Neural progenitor cell (in vitro differentiated cells): ENCODE measurements around the gene SLCO3A1. TPM values are rescaled to one million over a fixed set of nuclear protein-coding genes. Genes with fewer than 3 reads are reported as not detected.

ENCODE experiments used
- DNase-seq: peaks from one replicate; pipeline ENCODE4 v3.0.0-alpha.2; 2016; ENCODE audit warnings: low spot score
- H2AFZ ChIP-seq: fragments of 200-600 bp; sonication (generic); replicated peaks from 2 replicates; pipeline ENCODE4 v1.6.1; 2016; ENCODE audit warnings: antibody characterized with exemption
- H3F3A ChIP-seq: fragments of 200-600 bp; sonication (generic); 2 replicates; pipeline ENCODE4 v1.6.1; 2016; ENCODE audit warnings: antibody characterized with exemption, low read depth
- H3K27ac ChIP-seq: fragments of 200-600 bp; sonication (generic); 2 replicates; pipeline ENCODE4 v1.5.1; 2016; ENCODE audit warnings: mild to moderate bottlenecking
- H3K27me3 ChIP-seq: fragments of 200-600 bp; sonication (generic); 2 replicates; pipeline ENCODE4 v1.6.1; 2016; ENCODE audit warnings: mild to moderate bottlenecking, moderate library complexity
- H3K36me3 ChIP-seq: fragments of 200-600 bp; sonication (generic); 2 replicates; pipeline ENCODE4 v1.5.1; 2016
- H3K4me1 ChIP-seq: fragments of 200-600 bp; sonication (generic); 2 replicates; pipeline ENCODE4 v1.6.1; 2016; ENCODE audit warnings: mixed run types
- H3K4me2 ChIP-seq: fragments of 200-600 bp; sonication (generic); 2 replicates; pipeline ENCODE4 v1.6.1; 2016
- H3K4me3 ChIP-seq: fragments of 200-600 bp; sonication (generic); 2 replicates; pipeline ENCODE4 v1.5.1; 2016
- H3K79me2 ChIP-seq: fragments of 200-600 bp; sonication (generic); 2 replicates; pipeline ENCODE4 v1.6.1; 2016; ENCODE audit warnings: low read depth
- H3K9ac ChIP-seq: fragments of 200-600 bp; sonication (generic); 2 replicates; pipeline ENCODE4 v1.6.1; 2016
- H3K9me3 ChIP-seq: fragments of 200-600 bp; sonication (generic); 2 replicates; pipeline ENCODE4 v1.5.1; 2016; ENCODE audit warnings: low read depth
- H4K20me1 ChIP-seq: fragments of 200-600 bp; sonication (generic); 2 replicates; pipeline ENCODE4 v1.6.1; 2016; ENCODE audit warnings: low read depth
- H3K27ac Mint-ChIP-seq: 3 replicates; pipeline ENCODE4 v1.8.0; 2021; ENCODE audit warnings: mixed read lengths
- H3K27me3 Mint-ChIP-seq: 2 replicates; pipeline ENCODE4 v1.8.0; 2022; ENCODE audit warnings: low read depth, mild to moderate bottlenecking, inconsistent platforms, moderate library complexity, mixed read lengths; ENCODE audit not compliant: insufficient read depth
- H3K36me3 Mint-ChIP-seq: 3 replicates; pipeline ENCODE4 v1.8.0; 2021; ENCODE audit warnings: mixed read lengths
- H3K4me1 Mint-ChIP-seq: 3 replicates; pipeline ENCODE4 v1.8.0; 2021; ENCODE audit warnings: mixed read lengths
- H3K4me3 Mint-ChIP-seq: 3 replicates; pipeline ENCODE4 v1.8.0; 2021; ENCODE audit warnings: mild to moderate bottlenecking, moderate library complexity, mixed read lengths
- H3K9me3 Mint-ChIP-seq: 3 replicates; pipeline ENCODE4 v1.8.0; 2020; ENCODE audit warnings: mixed read lengths
- EZH2 ChIP-seq: fragments of 200-600 bp; sonication (generic); IDR thresholded peaks from 2 replicates; pipeline ENCODE4 v1.6.1; 2017; ENCODE audit warnings: antibody characterized with exemption, mild to moderate bottlenecking, moderate library complexity
- EZH2phosphoT487 ChIP-seq: fragments of 200-600 bp; sonication (generic); IDR thresholded peaks from 2 replicates; pipeline ENCODE4 v1.6.1; 2017; ENCODE audit warnings: antibody characterized with exemption
- total RNA-seq: library from RNA; depleted of rRNA; stranded (reverse); fragments of >200 nt; gene quantifications from 2 replicates; pipeline ENCODE4 v1.2.3, GENCODE V29; 2015; ENCODE audit warnings: low replicate concordance
- TF ChIP-seq, protein P1 (sequence below): fragments of 200-600 bp; sonication (generic); IDR thresholded peaks from 2 replicates; pipeline ENCODE4 v1.5.1; 2017; ENCODE audit warnings: antibody characterized with exemption, mild to moderate bottlenecking

SLCO3A1 gene
- total RNA-seq, 1 donor from 2014 or later, result 6.6 TPM

DNA sequence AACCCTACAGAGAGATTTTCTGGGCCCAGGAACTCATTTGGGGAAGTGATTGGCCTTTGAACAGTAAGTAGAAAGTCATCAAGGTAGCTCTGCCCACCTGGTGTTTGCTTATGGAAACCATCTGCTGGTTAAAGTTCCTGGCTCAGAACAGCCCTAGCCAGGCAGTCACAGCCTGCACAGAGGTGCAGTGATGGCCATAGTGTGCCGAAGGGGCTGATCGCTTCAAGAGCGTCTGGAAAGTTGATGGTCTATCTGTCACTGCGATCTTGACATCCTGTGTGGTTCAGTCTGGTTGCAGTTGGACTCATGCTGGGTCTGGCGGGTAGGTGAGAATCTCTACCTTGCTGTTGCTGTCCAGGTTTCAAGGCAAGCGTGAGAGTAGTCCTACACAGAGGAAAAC lies 151.6 kb downstream of the SLCO3A1 start:
- Mint-ChIP-seq H3K9me3 (no peaks in the 10 kb centered on the region), H3K4me1 (peaks cover 15% of the 10 kb centered on the region), H3K27me3 (peaks cover 3% of the 10 kb centered on the region), H3K4me3 (no peak overlapping the region), H3K36me3 (no peaks in the 10 kb centered on the region), H3K27ac (no peak overlapping the region)
- no peaks in the 10 kb centered on the region for H3K9me3 ChIP-seq
- H3K27ac ChIP-seq, result no peak overlapping the region
- no peaks in the 10 kb centered on the region for H3K27me3 ChIP-seq
- DNase-seq, result no peak
- TF ChIP-seq, protein P1, sequence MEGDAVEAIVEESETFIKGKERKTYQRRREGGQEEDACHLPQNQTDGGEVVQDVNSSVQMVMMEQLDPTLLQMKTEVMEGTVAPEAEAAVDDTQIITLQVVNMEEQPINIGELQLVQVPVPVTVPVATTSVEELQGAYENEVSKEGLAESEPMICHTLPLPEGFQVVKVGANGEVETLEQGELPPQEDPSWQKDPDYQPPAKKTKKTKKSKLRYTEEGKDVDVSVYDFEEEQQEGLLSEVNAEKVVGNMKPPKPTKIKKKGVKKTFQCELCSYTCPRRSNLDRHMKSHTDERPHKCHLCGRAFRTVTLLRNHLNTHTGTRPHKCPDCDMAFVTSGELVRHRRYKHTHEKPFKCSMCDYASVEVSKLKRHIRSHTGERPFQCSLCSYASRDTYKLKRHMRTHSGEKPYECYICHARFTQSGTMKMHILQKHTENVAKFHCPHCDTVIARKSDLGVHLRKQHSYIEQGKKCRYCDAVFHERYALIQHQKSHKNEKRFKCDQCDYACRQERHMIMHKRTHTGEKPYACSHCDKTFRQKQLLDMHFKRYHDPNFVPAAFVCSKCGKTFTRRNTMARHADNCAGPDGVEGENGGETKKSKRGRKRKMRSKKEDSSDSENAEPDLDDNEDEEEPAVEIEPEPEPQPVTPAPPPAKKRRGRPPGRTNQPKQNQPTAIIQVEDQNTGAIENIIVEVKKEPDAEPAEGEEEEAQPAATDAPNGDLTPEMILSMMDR, result no peak
- no peak for TF ChIP-seq EZH2
- no peak for TF ChIP-seq EZH2phosphoT487
- no peaks in the 10 kb centered on the region for H4K20me1 ChIP-seq
- no peak overlapping the region for H2AFZ ChIP-seq
- H3K4me2 ChIP-seq, result no peak overlapping the region
- H3K9ac ChIP-seq, result no peak overlapping the region
- H3K79me2 ChIP-seq, result no peaks in the 10 kb centered on the region
- H3K4me1 ChIP-seq, result peaks cover 19% of the 10 kb centered on the region
- no peak overlapping the region for H3K4me3 ChIP-seq
- no peaks in the 10 kb centered on the region for H3K36me3 ChIP-seq
- H3F3A ChIP-seq, result no peaks in the 10 kb centered on the region

GRCh38 chr15:92006186-92007028 lies 152.9 kb downstream of the SLCO3A1 start:
- H3F3A ChIP-seq, result no peaks in the 10 kb centered on the region
- H3K27me3 ChIP-seq, result no peaks in the 10 kb centered on the region
- H3K36me3 Mint-ChIP-seq, result no peaks in the 10 kb centered on the region
- H3K4me3 ChIP-seq, result no peak overlapping the region
- H3K4me2 ChIP-seq, result no peak overlapping the region
- H3K36me3 ChIP-seq, result no peaks in the 10 kb centered on the region
- TF ChIP-seq EZH2 (no peak), EZH2phosphoT487 (no peak)
- TF ChIP-seq, protein P1, result no peak
- H3K27ac Mint-ChIP-seq, result no peak overlapping the region
- H3K4me1 ChIP-seq, result peaks cover 7% of the 10 kb centered on the region
- no peak overlapping the region for H3K4me3 Mint-ChIP-seq
- peaks cover 5% of the 10 kb centered on the region for H3K4me1 Mint-ChIP-seq
- no peak overlapping the region for H3K9ac ChIP-seq
- no peak overlapping the region for H2AFZ ChIP-seq
- H3K79me2 ChIP-seq, result no peaks in the 10 kb centered on the region
- no peak for DNase-seq
- H3K9me3 Mint-ChIP-seq, result no peaks in the 10 kb centered on the region
- H3K9me3 ChIP-seq, result no peaks in the 10 kb centered on the region
- no peaks in the 10 kb centered on the region for H4K20me1 ChIP-seq
- H3K27me3 Mint-ChIP-seq, result peaks cover 3% of the 10 kb centered on the region
- H3K27ac ChIP-seq, result no peak overlapping the region

DNA sequence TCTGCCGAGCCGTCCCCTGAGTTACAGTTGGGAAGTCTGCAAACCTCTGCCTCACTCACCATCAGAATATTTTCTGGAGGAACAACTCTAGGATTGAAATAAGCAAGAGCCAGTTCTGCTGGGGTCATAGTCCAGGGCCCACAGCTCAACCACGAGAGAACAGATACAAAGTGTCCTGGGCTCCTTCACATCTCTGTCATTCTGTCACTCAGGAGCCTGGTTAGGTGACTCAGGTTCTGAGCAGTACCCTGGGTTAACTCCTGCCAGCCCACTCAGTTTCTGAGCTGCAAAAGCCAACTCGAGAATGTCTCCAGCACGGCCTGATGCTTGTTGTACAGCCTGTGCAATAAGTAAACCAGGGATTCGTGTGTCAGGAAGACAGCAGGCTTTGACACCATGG lies 155.7 kb downstream of the SLCO3A1 start:
- H3K27me3 ChIP-seq, result no peaks in the 10 kb centered on the region
- DNase-seq, result no peak
- H3K4me3 ChIP-seq, result no peak overlapping the region
- no peak overlapping the region for H2AFZ ChIP-seq
- Mint-ChIP-seq H3K27me3 (peaks cover 3% of the 10 kb centered on the region), H3K4me3 (no peak overlapping the region), H3K4me1 (peaks cover 10% of the 10 kb centered on the region), H3K9me3 (no peaks in the 10 kb centered on the region), H3K27ac (no peak overlapping the region), H3K36me3 (no peaks in the 10 kb centered on the region)
- H3K79me2 ChIP-seq, result no peaks in the 10 kb centered on the region
- H3F3A ChIP-seq, result no peaks in the 10 kb centered on the region
- peaks cover 6% of the 10 kb centered on the region for H4K20me1 ChIP-seq
- H3K9ac ChIP-seq, result no peak overlapping the region
- no peak overlapping the region for H3K27ac ChIP-seq
- H3K4me2 ChIP-seq, result no peak overlapping the region
- H3K9me3 ChIP-seq, result no peaks in the 10 kb centered on the region
- H3K4me1 ChIP-seq, result peaks cover 16% of the 10 kb centered on the region
- TF ChIP-seq, protein P1, result no peak
- TF ChIP-seq EZH2phosphoT487 (no peak), EZH2 (no peak)
- no peaks in the 10 kb centered on the region for H3K36me3 ChIP-seq
